ENCODE results near the gene TRIM36.

TRIM36 gene

DNA sequence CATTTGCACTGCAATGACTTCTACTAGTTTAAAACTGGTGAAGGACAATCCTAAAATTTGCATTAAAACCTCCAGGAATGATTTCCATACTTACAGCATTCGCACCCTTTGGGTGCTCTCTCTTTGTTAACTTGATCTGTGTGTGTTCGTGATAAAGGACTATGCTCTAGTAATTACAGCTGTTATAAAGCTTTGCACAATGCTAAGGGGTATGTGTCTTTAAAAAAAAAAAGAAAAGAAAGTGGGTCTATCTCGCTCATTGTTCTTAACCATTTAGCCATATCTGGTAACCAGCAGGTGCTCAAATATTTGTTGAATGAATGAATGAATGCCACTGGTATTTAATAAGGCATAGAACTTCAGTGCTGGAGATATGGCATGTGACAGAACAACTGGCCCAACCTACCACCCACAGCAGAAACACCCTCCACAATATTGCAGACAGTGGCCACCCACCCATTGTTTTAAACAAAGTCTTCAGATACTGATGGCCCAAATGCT lies 8.7 kb downstream of the TRIM36 start:
- TF ChIP-seq, protein P1, sequence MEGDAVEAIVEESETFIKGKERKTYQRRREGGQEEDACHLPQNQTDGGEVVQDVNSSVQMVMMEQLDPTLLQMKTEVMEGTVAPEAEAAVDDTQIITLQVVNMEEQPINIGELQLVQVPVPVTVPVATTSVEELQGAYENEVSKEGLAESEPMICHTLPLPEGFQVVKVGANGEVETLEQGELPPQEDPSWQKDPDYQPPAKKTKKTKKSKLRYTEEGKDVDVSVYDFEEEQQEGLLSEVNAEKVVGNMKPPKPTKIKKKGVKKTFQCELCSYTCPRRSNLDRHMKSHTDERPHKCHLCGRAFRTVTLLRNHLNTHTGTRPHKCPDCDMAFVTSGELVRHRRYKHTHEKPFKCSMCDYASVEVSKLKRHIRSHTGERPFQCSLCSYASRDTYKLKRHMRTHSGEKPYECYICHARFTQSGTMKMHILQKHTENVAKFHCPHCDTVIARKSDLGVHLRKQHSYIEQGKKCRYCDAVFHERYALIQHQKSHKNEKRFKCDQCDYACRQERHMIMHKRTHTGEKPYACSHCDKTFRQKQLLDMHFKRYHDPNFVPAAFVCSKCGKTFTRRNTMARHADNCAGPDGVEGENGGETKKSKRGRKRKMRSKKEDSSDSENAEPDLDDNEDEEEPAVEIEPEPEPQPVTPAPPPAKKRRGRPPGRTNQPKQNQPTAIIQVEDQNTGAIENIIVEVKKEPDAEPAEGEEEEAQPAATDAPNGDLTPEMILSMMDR (IDR thresholded peaks at IDR 0.05), result no peak

DNA sequence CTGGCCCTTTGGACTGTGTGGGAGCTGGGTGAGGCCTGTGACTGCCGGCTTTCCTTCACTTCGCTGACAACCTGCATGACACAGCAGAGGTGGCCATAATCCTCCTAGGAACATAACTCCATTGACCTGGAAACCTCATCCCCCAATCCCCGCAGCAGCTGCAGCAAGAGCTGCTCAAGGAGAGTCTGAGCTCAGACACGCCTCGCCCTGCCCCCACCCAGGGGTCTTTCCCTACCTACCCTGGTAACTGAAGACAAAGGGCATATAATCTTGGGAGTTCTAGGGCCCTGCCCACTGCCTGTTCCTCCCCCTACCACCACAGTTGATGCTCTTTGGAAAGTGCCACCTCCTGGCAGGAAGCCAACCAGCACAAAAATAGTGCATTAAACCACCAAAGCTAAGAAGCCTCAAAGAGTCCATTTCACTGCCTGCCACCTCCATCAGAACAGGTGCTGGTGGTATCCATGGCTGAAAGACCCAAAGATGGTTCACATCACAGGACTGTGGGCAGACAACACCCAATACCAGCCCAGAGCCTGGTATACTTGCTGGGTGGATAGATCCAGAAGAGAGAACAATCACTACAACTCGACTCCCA lies 18.4 kb downstream of the TRIM36 start:
- TF ChIP-seq, protein P1 (IDR thresholded peaks at IDR 0.05), result no peak

DNA sequence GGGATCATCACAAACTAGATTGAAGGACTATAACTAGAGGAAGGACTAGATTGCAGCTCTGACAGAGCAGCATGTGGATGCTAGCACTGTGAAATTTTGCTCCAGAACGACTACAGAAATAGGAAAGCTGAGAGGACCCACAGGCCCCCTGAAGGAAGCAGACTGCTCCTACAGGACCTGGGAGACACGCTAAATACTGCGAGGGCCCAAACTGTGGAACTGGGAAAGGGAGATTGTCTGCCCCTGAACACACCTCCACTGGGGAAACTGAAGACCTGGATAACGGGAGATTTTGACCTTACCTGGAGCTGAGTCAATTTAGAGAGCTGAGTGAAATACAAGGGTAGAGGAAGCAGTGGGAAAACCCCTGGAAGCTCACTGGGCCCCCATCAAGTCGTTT lies 19.2 kb downstream of the TRIM36 start:
- TF ChIP-seq, protein P1 (IDR thresholded peaks at IDR 0.05), result no peak

DNA sequence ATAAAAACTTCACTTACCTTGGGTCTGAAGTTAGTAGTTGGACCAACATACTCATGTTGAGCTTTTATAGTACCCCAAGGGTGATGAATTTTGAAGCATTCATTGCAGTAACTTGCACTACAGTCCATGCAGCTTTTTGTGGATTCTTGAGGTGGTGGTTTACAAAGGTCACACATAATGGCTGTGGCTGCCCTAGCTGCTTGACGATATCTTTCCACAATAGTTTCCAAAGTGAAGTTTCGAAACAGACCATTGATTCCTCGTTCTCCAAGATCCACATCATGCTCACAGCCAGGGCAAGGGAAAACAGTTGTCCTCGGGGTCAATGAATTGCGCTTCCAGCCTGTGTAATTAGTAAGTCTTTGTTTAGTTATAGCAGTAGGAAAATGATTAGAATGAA lies 22.7 kb downstream of the TRIM36 start:
- TF ChIP-seq, protein P1 (IDR thresholded peaks at IDR 0.05), result no peak

DNA sequence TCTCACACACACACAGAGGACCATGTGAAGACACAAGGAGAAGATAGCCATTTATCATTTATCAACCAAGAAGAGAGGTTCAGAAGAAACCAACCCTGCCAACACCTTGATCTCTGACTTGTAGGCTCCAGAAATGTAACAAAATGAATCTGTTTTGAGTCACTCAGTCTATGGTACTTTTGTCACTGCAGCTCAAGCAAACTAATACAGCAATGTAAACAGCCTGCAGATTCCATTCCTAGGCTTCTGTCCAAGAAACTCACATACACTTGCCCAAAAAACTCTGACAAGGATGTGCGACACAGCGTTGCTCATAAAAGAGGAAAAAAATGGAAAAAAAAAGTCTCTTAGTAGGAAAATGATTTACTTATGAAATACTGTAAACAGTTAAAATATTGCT lies 33.4 kb downstream of the TRIM36 start:
- TF ChIP-seq, protein P1 (IDR thresholded peaks at IDR 0.05), result no peak

DNA sequence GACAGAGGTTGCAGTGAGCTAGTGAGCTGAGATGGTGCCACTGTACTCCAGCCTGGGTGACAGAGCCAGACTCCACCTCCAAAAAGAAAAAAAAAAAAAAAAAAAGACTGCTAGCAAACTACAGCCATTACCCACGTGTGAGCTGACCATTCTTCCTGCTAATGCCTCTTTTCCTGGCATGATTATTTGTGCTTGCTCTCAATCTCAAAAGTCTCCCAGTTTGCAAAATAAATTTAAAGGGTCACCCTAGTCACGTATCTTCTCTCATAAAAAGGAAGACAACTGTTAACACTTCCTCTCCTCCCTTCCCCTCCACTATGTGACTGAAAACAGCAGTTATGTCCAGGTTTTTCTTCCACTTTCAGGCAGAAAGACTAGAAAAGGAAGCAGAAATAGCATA lies 37.2 kb downstream of the TRIM36 start:
- TF ChIP-seq, protein P1 (IDR thresholded peaks at IDR 0.05), result no peak

DNA sequence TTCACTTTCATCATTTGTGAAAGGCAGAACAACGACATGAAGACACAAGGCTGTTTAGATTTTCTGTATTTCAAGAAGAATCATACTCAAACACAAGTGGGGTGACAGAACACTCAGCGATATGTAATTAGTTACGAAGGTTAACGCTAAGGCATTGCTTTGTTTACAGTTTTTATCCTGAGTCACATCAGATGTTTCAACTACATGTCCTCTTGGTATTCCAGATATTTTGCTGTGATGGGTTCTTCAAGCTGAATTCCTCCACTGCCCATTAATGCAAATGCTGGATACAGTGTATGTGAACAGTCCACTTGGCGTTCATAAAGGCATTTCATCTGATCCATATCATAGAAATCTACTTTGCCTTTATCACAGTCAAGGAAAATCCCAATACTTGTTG lies 43.4 kb downstream of the TRIM36 start:
- TF ChIP-seq, protein P1 (IDR thresholded peaks at IDR 0.05), result no peak

DNA sequence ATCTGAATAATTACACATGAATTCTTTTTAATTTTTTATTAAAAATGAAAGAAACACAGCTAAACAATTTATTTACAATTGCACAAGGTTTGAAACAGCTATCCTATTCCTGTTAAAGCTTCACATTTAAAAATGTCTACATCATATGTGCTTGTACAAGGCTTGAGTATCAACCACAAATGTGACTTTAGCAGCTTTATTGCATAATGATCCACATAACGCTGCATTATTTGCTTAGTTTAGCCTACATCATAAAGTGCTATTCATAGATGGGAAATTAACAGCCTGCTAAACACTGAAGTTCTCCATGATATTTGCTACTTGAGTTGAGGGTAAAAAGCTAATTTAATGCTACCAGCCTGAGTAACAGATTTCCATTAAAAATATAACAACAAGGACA lies 45.0 kb downstream of the TRIM36 start:
- TF ChIP-seq, protein P1 (IDR thresholded peaks at IDR 0.05), result no peak
